ENCODE data around the gene KIAA1549. TPM values are rescaled to one million over a fixed set of nuclear protein-coding genes. Genes with fewer than 3 reads are reported as not detected.

Gene KIAA1549
- total and polyA plus RNA-seq, 2 of the 8 experiments (the other 6 are each of a cell fraction or from before 2014, with no cell fraction given) = 6.5 to 17.3 TPM

DNA sequence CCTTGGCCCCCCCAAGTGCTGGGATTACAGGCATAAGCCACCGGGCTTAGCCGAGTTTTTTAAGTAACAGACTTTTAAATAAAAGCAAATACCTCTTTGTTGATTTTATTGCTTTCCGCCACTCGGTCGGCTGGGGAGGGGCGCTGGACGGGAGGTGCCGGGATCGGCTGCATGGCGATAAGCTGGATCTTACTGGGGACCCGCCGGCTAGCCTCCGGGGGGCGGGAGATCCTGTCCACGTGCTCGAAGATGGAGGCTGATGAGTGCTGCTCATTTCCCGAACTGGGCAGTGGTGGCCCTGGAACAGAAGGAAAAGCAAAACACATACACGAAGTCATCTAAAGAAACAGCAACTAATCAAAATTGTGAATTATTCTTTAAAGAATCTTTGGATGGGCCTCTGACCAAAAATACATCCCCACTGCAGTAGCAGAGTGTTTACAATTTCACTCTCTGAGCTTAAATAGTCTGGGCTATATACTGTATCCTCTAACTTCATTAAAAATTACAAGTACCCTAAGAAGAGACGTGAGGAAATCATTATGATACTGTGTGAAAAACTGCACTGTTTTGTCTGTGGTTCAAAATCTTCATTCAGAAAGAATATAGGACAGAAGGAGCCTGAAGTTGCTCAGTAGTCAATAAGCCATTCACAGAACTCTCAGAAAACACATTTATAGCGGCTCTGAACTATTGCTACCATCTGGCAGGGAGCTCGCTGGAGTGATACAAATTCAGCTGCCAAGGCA, 110.0 kb downstream of the KIAA1549 start (continued):
- TF ChIP-seq, protein P1, sequence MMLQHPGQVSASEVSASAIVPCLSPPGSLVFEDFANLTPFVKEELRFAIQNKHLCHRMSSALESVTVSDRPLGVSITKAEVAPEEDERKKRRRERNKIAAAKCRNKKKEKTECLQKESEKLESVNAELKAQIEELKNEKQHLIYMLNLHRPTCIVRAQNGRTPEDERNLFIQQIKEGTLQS (IDR thresholded peaks at IDR 0.05; ENCODE audit: insufficient read depth, low read depth, low read length) = no peak
- no peak for TF ChIP-seq FOSL1 (IDR thresholded peaks at IDR 0.05; ENCODE audit: insufficient read depth, low read depth, low read length)
- no peak for TF ChIP-seq EZH2 (IDR thresholded peaks at IDR 0.05; ENCODE audit: low read depth, low read length, severe bottlenecking)

Measured in H1 (cell line).